ENCODE results near the gene FANCC. TPM values are rescaled to one million over a fixed set of nuclear protein-coding genes. Genes with fewer than 3 reads are reported as not detected.

FANCC gene
- total RNA-seq, 1 experiment from 2014 or later, result 19.4 TPM

DNA sequence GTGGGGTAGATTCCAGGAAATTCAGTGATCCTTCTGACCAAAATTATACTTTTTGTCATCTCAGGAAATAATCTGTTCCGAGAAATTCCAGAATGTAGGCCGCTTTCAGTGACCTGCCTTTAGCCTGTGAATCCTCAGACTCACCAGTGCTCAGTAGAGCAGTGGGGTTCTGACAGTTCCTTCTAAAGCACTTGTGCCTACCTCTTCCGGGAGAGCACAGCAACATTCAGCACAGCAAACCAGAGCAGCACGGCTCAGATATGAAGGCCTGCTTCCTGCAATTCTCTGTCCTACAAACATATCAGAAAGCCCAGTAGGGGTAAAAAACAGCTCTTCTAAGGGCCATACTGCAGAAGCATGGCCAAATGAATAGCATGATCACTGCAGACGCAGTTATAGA is 15.0 kb downstream of the FANCC start (continued):
- no peak for TF ChIP-seq ATF3 (IDR thresholded peaks at IDR 0.05)
- no peak for TF ChIP-seq REST (IDR thresholded peaks at IDR 0.05; ENCODE audit: low read depth)
- no peak for TF ChIP-seq YY1 (IDR thresholded peaks at IDR 0.05; ENCODE audit: extremely low read depth, insufficient replicate concordance, low read depth, low read length)
- TF ChIP-seq JUND (IDR thresholded peaks at IDR 0.05), result no peak

GRCh38 chr9:95297760-95298159 is 19.7 kb downstream of the FANCC start:
- Histone ChIP-seq H3K27me3 (ENCODE audit: insufficient read depth, low read length) (no peaks in the 10 kb centered on the region), H3K4me3 (replicated peaks in 1 of 2; ENCODE audit: low read depth in 1 of 2, low read length in 2 of 2) (no peak overlapping the region), H2AFZ (ENCODE audit: low read depth, low read length, poor library complexity, severe bottlenecking) (no peak overlapping the region), H3K4me2 (ENCODE audit: low read length) (no peak overlapping the region), H3K27ac (ENCODE audit: low read depth, low read length) (no peak overlapping the region), H4K20me1 (ENCODE audit: insufficient read depth) (no peaks in the 10 kb centered on the region), H3K4me1 (ENCODE audit: control insufficient read depth in 1 of 2, insufficient read depth in 2 of 2, low read length in 2 of 2) (no peaks in the 10 kb centered on the region), H3K9me2 (ENCODE audit: insufficient read depth) (no peaks in the 10 kb centered on the region), H3K9me3 (ENCODE audit: control insufficient read depth in 1 of 2, insufficient read depth in 1 of 2, low read depth in 1 of 2, low read length in 2 of 2) (no peaks in the 10 kb centered on the region), H3K36me3 (ENCODE audit: control insufficient read depth in 1 of 2, insufficient read depth in 2 of 2, low read length in 2 of 2) (no peaks in the 10 kb centered on the region), H3K79me2 (ENCODE audit: insufficient read depth, low read length) (peaks cover 29% of the 10 kb centered on the region), H3K9ac (ENCODE audit: low read length) (no peak overlapping the region)
- no TSS peak for BruUV-seq (replicated peaks)
- TF ChIP-seq EZH2phosphoT487 (IDR thresholded peaks at IDR 0.05; ENCODE audit: borderline replicate concordance) (no peak), MAX (IDR thresholded peaks at IDR 0.05) (no peak), JUND (IDR thresholded peaks at IDR 0.05) (no peak), CEBPB (IDR thresholded peaks at IDR 0.05; ENCODE audit: low read depth) (no peak), SP1 (IDR thresholded peaks at IDR 0.05; ENCODE audit: low read depth) (no peak), EGR1 (IDR thresholded peaks at IDR 0.05; ENCODE audit: low read depth) (no peak), POLR2A (IDR thresholded peaks at IDR 0.05; ENCODE audit: borderline replicate concordance, extremely low read depth, insufficient read depth, insufficient read length) (no peak), ZNF274 (IDR thresholded peaks at IDR 0.05; ENCODE audit: low read depth, low read length) (no peak), YY1 (IDR thresholded peaks at IDR 0.05; ENCODE audit: extremely low read depth, insufficient replicate concordance, low read depth, low read length) (no peak), REST (IDR thresholded peaks at IDR 0.05; ENCODE audit: low read depth) (no peak), EZH2 (IDR thresholded peaks at IDR 0.05) (no peak), SRF (IDR thresholded peaks at IDR 0.05; ENCODE audit: low read depth) (no peak), POLR2AphosphoS5 (IDR thresholded peaks at IDR 0.05; ENCODE audit: low read depth, low read length) (no peak), ATF3 (IDR thresholded peaks at IDR 0.05) (no peak)
- ChIA-PET RAD21 (ENCODE audit: low non-redundant PET in 1 of 2, low total read pairs in 2 of 2, uncharacterized antibody in 2 of 2, unreplicated experiment in 2 of 2) (no interaction called here), CTCF (no interaction called here), POLR2A (no interaction called here)
- DNase-seq (ENCODE audit: low read depth, low spot score), result no peak
- intact Hi-C loops (cut with micrococcal nuclease), result no loop called here
- ATAC-seq, result no peak
